ENCODE results near the gene AURKB. TPM values are rescaled to one million over a fixed set of nuclear protein-coding genes. Genes with fewer than 3 reads are reported as not detected.
A peak's percentile ranks its signal among the peaks of the same experiment; 100 is the strongest.

Gene AURKB
- total and polyA plus RNA-seq, 2 of the 13 experiments (the other 11 are each of a cell fraction or from before 2014, with no cell fraction given): 29.5 to 75.3 TPM

DNA sequence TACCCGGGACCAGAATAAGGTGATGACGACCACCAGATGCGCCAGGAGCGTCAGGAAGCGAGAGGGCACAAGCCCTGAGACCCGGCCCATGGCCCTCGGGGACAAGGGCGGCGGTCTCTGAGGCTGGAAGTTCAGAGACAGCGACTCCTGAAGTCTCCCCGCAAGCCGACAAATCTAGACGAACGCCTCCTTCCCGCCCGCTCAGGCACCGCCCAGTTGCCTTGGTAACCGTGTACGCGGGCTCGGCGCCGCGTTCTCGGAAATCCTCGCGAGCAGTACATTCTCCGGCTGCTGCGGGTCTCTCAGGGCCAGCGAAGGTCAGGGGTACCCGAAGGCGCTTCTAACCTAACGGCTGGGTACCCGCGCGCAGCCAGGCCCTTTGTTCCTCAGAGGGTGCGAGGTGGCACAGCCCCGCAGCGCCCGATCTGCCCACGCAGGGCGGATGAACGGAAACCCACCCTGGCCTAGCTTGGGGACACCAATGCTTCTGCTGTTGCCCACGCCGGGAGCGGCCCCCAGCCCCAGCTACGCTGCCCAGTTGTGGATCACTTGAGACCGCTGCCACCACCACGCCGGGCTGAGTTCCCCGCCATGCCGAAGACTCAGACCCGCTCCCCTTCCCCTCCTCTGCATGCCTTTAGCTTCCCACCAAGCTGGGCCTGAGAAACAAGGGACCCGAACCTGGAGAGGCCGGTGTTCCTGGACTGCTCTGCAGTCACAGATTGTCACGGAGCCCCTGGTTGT is 34.0 kb downstream of the AURKB start, which contains the start of gene TMEM107 (continued):
- TF ChIP-seq, protein P1, sequence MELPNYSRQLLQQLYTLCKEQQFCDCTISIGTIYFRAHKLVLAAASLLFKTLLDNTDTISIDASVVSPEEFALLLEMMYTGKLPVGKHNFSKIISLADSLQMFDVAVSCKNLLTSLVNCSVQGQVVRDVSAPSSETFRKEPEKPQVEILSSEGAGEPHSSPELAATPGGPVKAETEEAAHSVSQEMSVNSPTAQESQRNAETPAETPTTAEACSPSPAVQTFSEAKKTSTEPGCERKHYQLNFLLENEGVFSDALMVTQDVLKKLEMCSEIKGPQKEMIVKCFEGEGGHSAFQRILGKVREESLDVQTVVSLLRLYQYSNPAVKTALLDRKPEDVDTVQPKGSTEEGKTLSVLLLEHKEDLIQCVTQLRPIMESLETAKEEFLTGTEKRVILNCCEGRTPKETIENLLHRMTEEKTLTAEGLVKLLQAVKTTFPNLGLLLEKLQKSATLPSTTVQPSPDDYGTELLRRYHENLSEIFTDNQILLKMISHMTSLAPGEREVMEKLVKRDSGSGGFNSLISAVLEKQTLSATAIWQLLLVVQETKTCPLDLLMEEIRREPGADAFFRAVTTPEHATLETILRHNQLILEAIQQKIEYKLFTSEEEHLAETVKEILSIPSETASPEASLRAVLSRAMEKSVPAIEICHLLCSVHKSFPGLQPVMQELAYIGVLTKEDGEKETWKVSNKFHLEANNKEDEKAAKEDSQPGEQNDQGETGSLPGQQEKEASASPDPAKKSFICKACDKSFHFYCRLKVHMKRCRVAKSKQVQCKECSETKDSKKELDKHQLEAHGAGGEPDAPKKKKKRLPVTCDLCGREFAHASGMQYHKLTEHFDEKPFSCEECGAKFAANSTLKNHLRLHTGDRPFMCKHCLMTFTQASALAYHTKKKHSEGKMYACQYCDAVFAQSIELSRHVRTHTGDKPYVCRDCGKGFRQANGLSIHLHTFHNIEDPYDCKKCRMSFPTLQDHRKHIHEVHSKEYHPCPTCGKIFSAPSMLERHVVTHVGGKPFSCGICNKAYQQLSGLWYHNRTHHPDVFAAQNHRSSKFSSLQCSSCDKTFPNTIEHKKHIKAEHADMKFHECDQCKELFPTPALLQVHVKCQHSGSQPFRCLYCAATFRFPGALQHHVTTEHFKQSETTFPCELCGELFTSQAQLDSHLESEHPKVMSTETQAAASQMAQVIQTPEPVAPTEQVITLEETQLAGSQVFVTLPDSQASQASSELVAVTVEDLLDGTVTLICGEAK (IDR thresholded peaks at IDR 0.05): no peak
- TF ChIP-seq, protein P1 (CRISPR knock-in tag; IDR thresholded peaks at IDR 0.05): 0 out of 2 replicates have a peak, but pooled peaks have one; percentile 36
- TF ChIP-seq POLR2AphosphoS5 (IDR thresholded peaks at IDR 0.05; ENCODE audit: low read depth, low read length) (peak; percentile 59), ZFY (CRISPR knock-in tag; IDR thresholded peaks at IDR 0.05) (peak; percentile 84), NR2F6 (IDR thresholded peaks at IDR 0.05) (peak; percentile 25; the same call in 1 of the 2 replicates), NR2F6 (CRISPR knock-in tag; IDR thresholded peaks at IDR 0.05) (peak; percentile 50), RORA (CRISPR knock-in tag; IDR thresholded peaks at IDR 0.05) (no peak), MTA1 (CRISPR knock-in tag; IDR thresholded peaks at IDR 0.05; ENCODE audit: borderline replicate concordance) (peak; percentile 52; the same call in 1 of the 2 replicates), TOE1 (CRISPR knock-in tag; IDR thresholded peaks at IDR 0.05) (no peak), EEA1 (CRISPR knock-in tag; IDR thresholded peaks at IDR 0.05; ENCODE audit: borderline replicate concordance) (peak; percentile 40; the same call in 1 of the 2 replicates)
- TF ChIP-seq, protein P2, sequence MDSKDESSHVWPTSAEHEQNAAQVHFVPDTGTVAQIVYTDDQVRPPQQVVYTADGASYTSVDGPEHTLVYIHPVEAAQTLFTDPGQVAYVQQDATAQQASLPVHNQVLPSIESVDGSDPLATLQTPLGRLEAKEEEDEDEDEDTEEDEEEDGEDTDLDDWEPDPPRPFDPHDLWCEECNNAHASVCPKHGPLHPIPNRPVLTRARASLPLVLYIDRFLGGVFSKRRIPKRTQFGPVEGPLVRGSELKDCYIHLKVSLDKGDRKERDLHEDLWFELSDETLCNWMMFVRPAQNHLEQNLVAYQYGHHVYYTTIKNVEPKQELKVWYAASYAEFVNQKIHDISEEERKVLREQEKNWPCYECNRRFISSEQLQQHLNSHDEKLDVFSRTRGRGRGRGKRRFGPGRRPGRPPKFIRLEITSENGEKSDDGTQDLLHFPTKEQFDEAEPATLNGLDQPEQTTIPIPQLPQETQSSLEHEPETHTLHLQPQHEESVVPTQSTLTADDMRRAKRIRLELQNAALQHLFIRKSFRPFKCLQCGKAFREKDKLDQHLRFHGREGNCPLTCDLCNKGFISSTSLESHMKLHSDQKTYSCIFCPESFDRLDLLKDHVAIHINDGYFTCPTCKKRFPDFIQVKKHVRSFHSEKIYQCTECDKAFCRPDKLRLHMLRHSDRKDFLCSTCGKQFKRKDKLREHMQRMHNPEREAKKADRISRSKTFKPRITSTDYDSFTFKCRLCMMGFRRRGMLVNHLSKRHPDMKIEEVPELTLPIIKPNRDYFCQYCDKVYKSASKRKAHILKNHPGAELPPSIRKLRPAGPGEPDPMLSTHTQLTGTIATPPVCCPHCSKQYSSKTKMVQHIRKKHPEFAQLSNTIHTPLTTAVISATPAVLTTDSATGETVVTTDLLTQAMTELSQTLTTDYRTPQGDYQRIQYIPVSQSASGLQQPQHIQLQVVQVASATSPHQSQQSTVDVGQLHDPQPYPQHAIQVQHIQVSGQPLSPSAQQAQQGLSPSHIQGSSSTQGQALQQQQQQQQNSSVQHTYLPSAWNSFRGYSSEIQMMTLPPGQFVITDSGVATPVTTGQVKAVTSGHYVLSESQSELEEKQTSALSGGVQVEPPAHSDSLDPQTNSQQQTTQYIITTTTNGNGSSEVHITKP (CRISPR knock-in tag; IDR thresholded peaks at IDR 0.05; ENCODE audit: low read depth): no peak
- TF ChIP-seq, protein P3, sequence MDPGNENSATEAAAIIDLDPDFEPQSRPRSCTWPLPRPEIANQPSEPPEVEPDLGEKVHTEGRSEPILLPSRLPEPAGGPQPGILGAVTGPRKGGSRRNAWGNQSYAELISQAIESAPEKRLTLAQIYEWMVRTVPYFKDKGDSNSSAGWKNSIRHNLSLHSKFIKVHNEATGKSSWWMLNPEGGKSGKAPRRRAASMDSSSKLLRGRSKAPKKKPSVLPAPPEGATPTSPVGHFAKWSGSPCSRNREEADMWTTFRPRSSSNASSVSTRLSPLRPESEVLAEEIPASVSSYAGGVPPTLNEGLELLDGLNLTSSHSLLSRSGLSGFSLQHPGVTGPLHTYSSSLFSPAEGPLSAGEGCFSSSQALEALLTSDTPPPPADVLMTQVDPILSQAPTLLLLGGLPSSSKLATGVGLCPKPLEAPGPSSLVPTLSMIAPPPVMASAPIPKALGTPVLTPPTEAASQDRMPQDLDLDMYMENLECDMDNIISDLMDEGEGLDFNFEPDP (CRISPR knock-in tag; conservative IDR thresholded peaks at IDR 0.05): no peak

Measured in HepG2 (cell line).